Inflammatory macrophage (primary cell): ENCODE results near the gene PHTF1.

Experiments
- DNase-seq, 2 donors: peaks; one replicate each; pipeline ENCODE4 v3.0.0-alpha.2; 2020 to 2022

Gene PHTF1

GRCh38 chr1:113663165-113663951 lies 95.9 kb downstream of the PHTF1 start:
- DNase-seq, result peak; percentile 66 to 87

GRCh38 chr1:113662101-113662500 lies 97.2 kb downstream of the PHTF1 start:
- no peak for DNase-seq

- no peak for DNase-seq
Measured at GRCh38 chr1:113660088-113660487, 99.2 kb downstream of the PHTF1 start.

GRCh38 chr1:113659556-113659955 lies 99.7 kb downstream of the PHTF1 start:
- DNase-seq, result no peak

- DNase-seq, result no peak
Measured at GRCh38 chr1:113659035-113659434, 100.3 kb downstream of the PHTF1 start.

GRCh38 chr1:113657556-113658063 lies 101.7 kb downstream of the PHTF1 start:
- no peak for DNase-seq

- no peak for DNase-seq
Measured at GRCh38 chr1:113657126-113657525, 102.2 kb downstream of the PHTF1 start.

- DNase-seq, result no peak
Measured at GRCh38 chr1:113654883-113655282, 104.4 kb downstream of the PHTF1 start.

- no peak for DNase-seq
Measured at GRCh38 chr1:113653741-113654140, 105.5 kb downstream of the PHTF1 start.

- no peak for DNase-seq
Measured at GRCh38 chr1:113652771-113653170, 106.5 kb downstream of the PHTF1 start.

- DNase-seq, result no peak
Measured at GRCh38 chr1:113648478-113648877, 110.8 kb downstream of the PHTF1 start.

- DNase-seq, result no peak
Measured at GRCh38 chr1:113647164-113647563, 112.1 kb downstream of the PHTF1 start.
